Cardiac muscle cell (in vitro differentiated cells and primary cell): Measurements from ENCODE around the gene APLNR. TPM values are rescaled to one million over a fixed set of nuclear protein-coding genes. Genes with fewer than 3 reads are reported as not detected.

ENCODE experiments used
- DNase-seq, 2 donors: peaks; one replicate each; pipeline versions ENCODE4 v3.0.0 to v3.0.0-alpha.2; 2010 to 2017; ENCODE audit warnings: low read depth in 1 of 2, low spot score in 1 of 2
- H3K27ac ChIP-seq: fragments of 200-600 bp; sonication (generic); 2 replicates; pipeline ENCODE4 v1.5.1; 2016
- H3K27me3 ChIP-seq: fragments of 200-600 bp; sonication (generic); 2 replicates; pipeline ENCODE4 v1.6.0; 2016; ENCODE audit warnings: control low read depth
- H3K36me3 ChIP-seq: fragments of 200-600 bp; sonication (generic); 2 replicates; pipeline ENCODE4 v1.5.1; 2016; ENCODE audit warnings: control low read depth
- H3K4me1 ChIP-seq: fragments of 200-600 bp; sonication (generic); 2 replicates; pipeline ENCODE4 v1.8.1; 2017; ENCODE audit warnings: low read depth, mild to moderate bottlenecking, mixed run types
- H3K4me3 ChIP-seq: fragments of 200-600 bp; sonication (generic); 2 replicates; pipeline ENCODE4 v1.5.1; 2016; ENCODE audit warnings: mild to moderate bottlenecking
- H3K9me3 ChIP-seq: fragments of 200-600 bp; sonication (generic); 2 replicates; pipeline ENCODE4 v1.5.1; 2017; ENCODE audit warnings: low read depth, mild to moderate bottlenecking, control low read depth
- CTCF ChIP-seq: IDR thresholded peaks from 2 replicates; pipeline ENCODE4 v1.5.1; 2012; ENCODE audit warnings: low read depth, mild to moderate bottlenecking, low read length
- polyA plus RNA-seq: library from polyadenylated mRNA; unstranded; fragments of >200 nt; fragmentation: Nextera tagmentation; extraction: Ambion mirVana; gene quantifications from 2 replicates; pipeline ENCODE4 v1.2.1, GENCODE V29; 2016
- total RNA-seq: library from RNA; depleted of rRNA; stranded (reverse); fragments of >200 nt; gene quantifications from 2 replicates; pipeline ENCODE4 v1.2.3, GENCODE V29; 2016

APLNR gene
- total and polyA plus RNA-seq, 2 experiments from 2014 or later = 7.2 to 16.0 TPM

GRCh38 chr11:57260937-57261783 is 24.1 kb upstream of the APLNR start:
- no peak for TF ChIP-seq CTCF
- no peaks in the 10 kb centered on the region for H3K27me3 ChIP-seq
- DNase-seq = no peak
- no peak overlapping the region for H3K4me3 ChIP-seq
- no peak overlapping the region for H3K27ac ChIP-seq
- H3K4me1 ChIP-seq = no peaks in the 10 kb centered on the region
- no peaks in the 10 kb centered on the region for H3K9me3 ChIP-seq
- no peaks in the 10 kb centered on the region for H3K36me3 ChIP-seq

GRCh38 chr11:57256119-57256518 is 19.1 kb upstream of the APLNR start:
- no peak for DNase-seq
- Histone ChIP-seq H3K4me1 (no peaks in the 10 kb centered on the region), H3K27ac (no peak overlapping the region), H3K27me3 (no peaks in the 10 kb centered on the region), H3K36me3 (no peaks in the 10 kb centered on the region), H3K4me3 (no peak overlapping the region), H3K9me3 (no peaks in the 10 kb centered on the region)
- TF ChIP-seq CTCF = no peak

DNA sequence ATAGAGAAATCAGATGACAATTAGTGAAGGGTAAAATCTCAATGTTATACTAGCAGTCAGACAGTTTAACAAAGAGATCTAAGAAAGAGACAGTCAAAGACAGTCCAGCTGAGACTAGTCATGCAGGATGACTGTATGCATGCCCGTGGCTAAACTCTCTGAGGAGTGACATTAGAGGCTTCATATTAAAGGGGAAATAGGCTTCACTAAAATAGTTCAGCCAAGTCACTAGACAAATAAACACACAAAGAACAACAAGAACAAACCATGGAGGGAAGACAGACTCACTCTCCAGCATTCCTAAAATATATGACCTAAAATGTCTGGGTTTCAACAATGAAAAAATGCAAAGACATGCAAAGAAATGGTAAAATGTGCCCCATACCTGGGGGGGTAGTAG is 18.6 kb upstream of the APLNR start:
- no peak for DNase-seq
- Histone ChIP-seq H3K36me3 (no peaks in the 10 kb centered on the region), H3K4me1 (no peaks in the 10 kb centered on the region), H3K9me3 (no peaks in the 10 kb centered on the region), H3K27ac (no peak overlapping the region), H3K27me3 (no peaks in the 10 kb centered on the region), H3K4me3 (no peak overlapping the region)
- TF ChIP-seq CTCF = no peak

DNA sequence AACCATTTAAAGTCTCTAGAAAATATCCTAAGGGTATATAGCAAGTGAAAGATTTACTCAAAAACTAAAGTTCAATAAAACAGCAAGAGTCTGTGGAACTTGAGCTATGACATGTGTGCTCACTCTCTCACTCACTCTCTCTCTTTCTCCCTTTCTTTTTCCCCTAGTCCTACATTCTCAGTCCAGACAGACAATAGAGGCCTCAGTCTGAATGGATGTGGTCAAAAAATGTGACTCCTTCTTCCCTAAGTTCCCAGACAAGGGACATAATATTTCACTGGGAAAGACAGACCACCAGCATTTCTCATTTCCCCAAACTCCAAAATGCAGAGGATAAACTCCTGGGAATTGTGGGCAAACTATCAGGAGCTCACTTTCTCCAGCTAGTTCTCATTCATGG is 17.6 kb upstream of the APLNR start:
- no peaks in the 10 kb centered on the region for H3K36me3 ChIP-seq
- no peaks in the 10 kb centered on the region for H3K9me3 ChIP-seq
- no peaks in the 10 kb centered on the region for H3K4me1 ChIP-seq
- H3K27ac ChIP-seq = no peak overlapping the region
- no peak for TF ChIP-seq CTCF
- no peak overlapping the region for H3K4me3 ChIP-seq
- no peaks in the 10 kb centered on the region for H3K27me3 ChIP-seq
- no peak for DNase-seq

- Histone ChIP-seq H3K9me3 (no peaks in the 10 kb centered on the region), H3K4me3 (no peak overlapping the region), H3K27me3 (no peaks in the 10 kb centered on the region), H3K36me3 (no peaks in the 10 kb centered on the region), H3K4me1 (no peaks in the 10 kb centered on the region), H3K27ac (no peak overlapping the region)
- peak; percentile 15 to 80 for DNase-seq
- TF ChIP-seq CTCF = no peak
These were observed 14.5 kb upstream of the APLNR start for GRCh38 chr11:57251491-57252104.
